ENCODE results near the gene ABCD4.

- no peak for TF ChIP-seq CTCF (IDR thresholded peaks at IDR 0.05)
- TF ChIP-seq POLR2A (IDR thresholded peaks at IDR 0.05): no peak
- no peak for TF ChIP-seq POLR2AphosphoS5 (IDR thresholded peaks at IDR 0.05)
These were observed 57.4 kb downstream of the ABCD4 start for GRCh38 chr14:74245292-74245691.

Measured in breast epithelium (tissue), 3 donors.